Measurements from ENCODE around the gene POLR2J2. TPM values are rescaled to one million over a fixed set of nuclear protein-coding genes. Genes with fewer than 3 reads are reported as not detected.

The POLR2J2 gene
- total RNA-seq, result 0.33 and 2.7 TPM in 2 replicates

DNA sequence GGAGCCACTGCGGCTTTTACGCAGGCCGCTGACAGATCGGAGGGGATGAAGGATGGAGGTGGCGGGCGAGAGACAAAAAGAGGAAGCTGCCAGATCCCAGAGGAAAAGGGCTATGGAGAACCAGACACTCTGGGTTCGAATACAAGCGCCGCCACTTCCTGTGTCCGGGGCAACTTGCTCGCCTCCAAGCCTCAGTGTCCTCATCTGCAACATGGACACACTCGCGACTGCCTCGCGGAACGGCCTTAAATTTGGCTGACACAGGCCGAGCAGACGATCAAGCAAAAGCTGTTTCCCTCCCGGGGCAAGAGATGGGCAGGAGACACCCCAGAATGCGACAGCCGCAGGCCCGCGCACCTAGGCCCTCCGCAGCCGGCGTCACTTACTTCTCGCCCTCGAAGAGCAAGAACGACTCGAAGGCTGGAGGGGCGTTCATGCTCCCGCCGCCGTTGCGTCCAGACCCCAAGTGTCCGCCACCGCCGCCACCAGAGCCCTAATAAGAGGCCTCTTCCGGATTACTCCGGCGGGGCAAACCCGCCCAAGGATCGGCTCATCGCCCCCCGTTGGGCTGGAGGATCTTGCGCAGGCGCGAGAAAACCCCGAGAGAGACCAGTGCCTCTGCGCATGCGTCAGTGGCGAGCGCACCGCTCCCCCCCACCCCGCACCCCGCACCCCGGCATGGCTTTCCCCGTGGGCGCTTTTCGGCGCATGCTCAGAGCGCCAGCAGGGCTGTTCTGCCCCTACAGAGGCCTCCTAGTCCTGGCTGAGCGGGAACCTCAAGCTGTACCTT, at the start of gene POLR2J2:
POLR2J2 (minus strand) TSS at position 498 of the 790 bp plus-strand sequence; CDS start at position 436, 62 bp downstream.

DNA sequence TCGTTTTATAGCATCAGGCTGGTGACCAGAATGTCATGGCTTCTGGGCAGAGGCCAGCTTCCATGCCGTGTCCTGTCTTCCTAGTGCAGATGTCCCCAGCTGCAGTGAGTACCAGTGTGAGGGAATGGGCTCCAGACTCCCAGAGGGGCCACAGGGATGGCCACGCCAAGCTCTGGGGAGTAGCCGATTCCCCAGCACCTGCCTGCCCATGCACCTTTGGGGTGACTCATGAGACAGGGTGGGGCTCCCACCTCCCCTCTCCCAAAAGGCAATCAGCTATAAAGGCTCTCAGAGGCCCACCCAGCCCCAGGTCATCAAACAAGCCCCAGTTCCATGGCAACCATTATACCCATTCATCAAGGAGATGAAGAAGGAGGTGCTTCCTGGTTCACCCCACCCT, 21.5 kb downstream of the POLR2J2 start, which contains the start of gene SPDYE2B:
SPDYE2B (plus strand) TSS at position 396 of the 400 bp plus-strand sequence. CDS start 2,030 bp downstream, outside the sequence.

DNA sequence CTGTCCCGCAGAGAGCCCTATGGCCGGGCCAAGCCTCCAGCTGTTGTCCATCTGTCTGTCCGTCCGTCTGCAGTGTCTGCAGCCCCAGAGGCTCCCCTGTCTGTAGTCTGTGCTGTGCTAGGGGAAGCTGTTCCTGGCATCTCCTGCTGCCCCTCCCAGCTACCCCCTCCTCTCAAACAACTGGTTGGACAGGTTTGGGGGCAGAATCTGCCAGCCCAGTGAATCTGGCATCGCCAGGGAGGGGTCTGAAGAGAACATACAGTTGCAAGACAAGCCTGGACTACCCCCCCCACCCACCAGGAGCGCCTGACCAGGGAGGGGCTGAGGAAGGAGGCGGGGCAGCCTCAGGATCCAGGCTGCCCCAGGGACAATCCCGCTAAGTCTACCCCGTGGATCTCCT, 28.8 kb downstream of the POLR2J2 start, which contains the start of gene UPK3BL1:
UPK3BL1 (minus strand) TSS at position 101 of the 400 bp plus-strand sequence; CDS start at position 51, 50 bp downstream.

DNA sequence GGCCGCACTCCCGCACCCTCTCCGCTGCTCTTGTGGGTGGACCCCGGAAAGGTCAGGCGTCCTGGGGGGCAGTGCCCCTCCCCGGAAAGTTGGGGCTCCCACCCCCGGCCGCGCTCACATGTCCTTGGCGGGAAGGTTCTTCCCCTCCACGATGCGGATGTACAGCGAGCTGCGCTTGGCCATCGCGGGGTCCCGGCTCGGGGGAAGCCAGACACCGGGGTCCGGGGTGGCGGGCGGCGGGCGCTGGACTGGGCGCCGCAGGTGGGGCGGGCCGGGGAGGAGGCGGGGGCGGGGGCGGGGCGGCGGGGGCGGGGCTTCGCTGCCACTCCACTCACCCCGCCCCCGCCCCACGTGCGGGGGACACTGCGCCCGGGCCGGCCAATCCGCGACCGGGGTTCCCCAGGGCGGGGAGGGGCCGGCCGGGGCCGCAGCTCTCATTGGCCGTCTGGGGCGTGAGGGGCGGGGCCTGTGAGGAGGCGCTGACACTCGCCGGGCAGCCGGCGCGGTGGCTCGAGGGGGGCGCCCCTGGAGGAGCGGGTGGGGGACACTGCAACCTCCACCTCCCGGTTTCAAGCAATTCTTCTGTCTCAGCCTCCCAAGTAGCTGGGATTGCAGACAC, 54.8 kb downstream of the POLR2J2 start, which contains the start of gene RASA4:
RASA4 (minus strand) TSS at position 250 of the 619 bp plus-strand sequence; CDS start at position 183, 67 bp downstream.

Other genes with a start within 250 kb of the POLR2J2 start
- gene ORAI2, start 238.1 kb downstream of the POLR2J2 start, total RNA-seq, result 60.6 and 61.8 TPM in 2 replicates
- gene ALKBH4, start 206.8 kb downstream of the POLR2J2 start, total RNA-seq, result 22.2 and 27.6 TPM in 2 replicates
- gene LRWD1, start 206.7 kb downstream of the POLR2J2 start, total RNA-seq, result 28.1 and 32.8 TPM in 2 replicates
- 50.3 and 62.1 TPM in 2 replicates for gene POLR2J, start 192.7 kb downstream of the POLR2J2 start, total RNA-seq
- 0.81 and 26.1 TPM in 2 replicates for gene RASA4B, start 153.9 kb downstream of the POLR2J2 start, total RNA-seq
- gene UPK3BL2, start 128.0 kb downstream of the POLR2J2 start, total RNA-seq, result 0.98 and 10.5 TPM in 2 replicates
- gene SPDYE2, start 120.4 kb downstream of the POLR2J2 start, total RNA-seq, result not detected in 2 replicates
- 6.8 and 51.0 TPM in 2 replicates for gene POLR2J3, start 99.1 kb downstream of the POLR2J2 start, total RNA-seq
- gene RASA4, start 54.9 kb downstream of the POLR2J2 start, total RNA-seq, result 3.4 and 16.2 TPM in 2 replicates
- 8.6 and 50.1 TPM in 2 replicates for gene UPK3BL1, start 28.9 kb downstream of the POLR2J2 start, total RNA-seq
- not detected in 2 replicates for gene SPDYE2B, start 21.3 kb downstream of the POLR2J2 start, total RNA-seq
- gene FAM185A, start 77.3 kb upstream of the POLR2J2 start, total RNA-seq, result 7.2 and 8.1 TPM in 2 replicates
- gene LRRC17, start 241.3 kb upstream of the POLR2J2 start, total RNA-seq, result 23.5 and 71.7 TPM in 2 replicates

Measured in mesangial cell (primary cell).